Testis (tissue), 2 donors: Measurements from ENCODE around the gene PRKACB.

Experiments
- POLR2A ChIP-seq: fragments of 450-650 bp; IDR thresholded peaks from one replicate; pipeline ENCODE4 v1.6.1; 2017; ENCODE audit warnings: antibody characterized with exemption, mild to moderate bottlenecking, moderate library complexity
- TF ChIP-seq, protein P1 (sequence below), 3 experiments: fragments of 450-650 bp in 2 of 3; fragments of 200-600 bp in 1 of 3; sonication (generic) in 1 of 3; IDR thresholded peaks; one replicate each; pipeline ENCODE4 v1.5.1; 2016 to 2019; ENCODE audit warnings: antibody characterized with exemption in 3 of 3, mild to moderate bottlenecking in 2 of 3, moderate library complexity in 1 of 3

DNA sequence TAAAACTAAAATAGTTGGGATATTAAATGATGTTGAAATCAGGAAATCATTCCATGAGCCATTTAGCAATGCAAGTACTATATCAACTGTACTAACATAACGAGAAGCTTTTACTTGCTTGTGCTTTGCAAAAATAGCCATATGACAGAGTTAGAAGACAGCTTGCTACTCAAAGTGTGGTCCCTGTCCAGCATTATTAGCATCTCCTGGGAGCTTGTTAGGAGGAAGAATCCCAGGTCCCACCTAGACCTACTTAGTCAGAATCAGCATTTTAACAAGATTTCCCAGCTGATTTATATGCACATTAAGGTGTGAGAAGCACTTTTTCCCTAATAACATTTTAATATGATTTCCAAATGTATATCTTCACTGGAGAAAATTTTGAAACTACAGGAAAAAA lies 4.7 kb downstream of the PRKACB start:
- TF ChIP-seq, protein P1, sequence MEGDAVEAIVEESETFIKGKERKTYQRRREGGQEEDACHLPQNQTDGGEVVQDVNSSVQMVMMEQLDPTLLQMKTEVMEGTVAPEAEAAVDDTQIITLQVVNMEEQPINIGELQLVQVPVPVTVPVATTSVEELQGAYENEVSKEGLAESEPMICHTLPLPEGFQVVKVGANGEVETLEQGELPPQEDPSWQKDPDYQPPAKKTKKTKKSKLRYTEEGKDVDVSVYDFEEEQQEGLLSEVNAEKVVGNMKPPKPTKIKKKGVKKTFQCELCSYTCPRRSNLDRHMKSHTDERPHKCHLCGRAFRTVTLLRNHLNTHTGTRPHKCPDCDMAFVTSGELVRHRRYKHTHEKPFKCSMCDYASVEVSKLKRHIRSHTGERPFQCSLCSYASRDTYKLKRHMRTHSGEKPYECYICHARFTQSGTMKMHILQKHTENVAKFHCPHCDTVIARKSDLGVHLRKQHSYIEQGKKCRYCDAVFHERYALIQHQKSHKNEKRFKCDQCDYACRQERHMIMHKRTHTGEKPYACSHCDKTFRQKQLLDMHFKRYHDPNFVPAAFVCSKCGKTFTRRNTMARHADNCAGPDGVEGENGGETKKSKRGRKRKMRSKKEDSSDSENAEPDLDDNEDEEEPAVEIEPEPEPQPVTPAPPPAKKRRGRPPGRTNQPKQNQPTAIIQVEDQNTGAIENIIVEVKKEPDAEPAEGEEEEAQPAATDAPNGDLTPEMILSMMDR (IDR thresholded peaks at IDR 0.05): no peak
- no peak for TF ChIP-seq POLR2A
